ENCODE data around the gene SLC5A11. TPM values are rescaled to one million over a fixed set of nuclear protein-coding genes. Genes with fewer than 3 reads are reported as not detected.
"Not testable (repeated sequence)": the region's sequence is repeated elsewhere in the genome, so short reads cannot be mapped to it uniquely, and the experiment has no call there.

Gene SLC5A11
- total RNA-seq, 2 experiments from 2014 or later, result 0.10 TPM; not detected in 1

DNA sequence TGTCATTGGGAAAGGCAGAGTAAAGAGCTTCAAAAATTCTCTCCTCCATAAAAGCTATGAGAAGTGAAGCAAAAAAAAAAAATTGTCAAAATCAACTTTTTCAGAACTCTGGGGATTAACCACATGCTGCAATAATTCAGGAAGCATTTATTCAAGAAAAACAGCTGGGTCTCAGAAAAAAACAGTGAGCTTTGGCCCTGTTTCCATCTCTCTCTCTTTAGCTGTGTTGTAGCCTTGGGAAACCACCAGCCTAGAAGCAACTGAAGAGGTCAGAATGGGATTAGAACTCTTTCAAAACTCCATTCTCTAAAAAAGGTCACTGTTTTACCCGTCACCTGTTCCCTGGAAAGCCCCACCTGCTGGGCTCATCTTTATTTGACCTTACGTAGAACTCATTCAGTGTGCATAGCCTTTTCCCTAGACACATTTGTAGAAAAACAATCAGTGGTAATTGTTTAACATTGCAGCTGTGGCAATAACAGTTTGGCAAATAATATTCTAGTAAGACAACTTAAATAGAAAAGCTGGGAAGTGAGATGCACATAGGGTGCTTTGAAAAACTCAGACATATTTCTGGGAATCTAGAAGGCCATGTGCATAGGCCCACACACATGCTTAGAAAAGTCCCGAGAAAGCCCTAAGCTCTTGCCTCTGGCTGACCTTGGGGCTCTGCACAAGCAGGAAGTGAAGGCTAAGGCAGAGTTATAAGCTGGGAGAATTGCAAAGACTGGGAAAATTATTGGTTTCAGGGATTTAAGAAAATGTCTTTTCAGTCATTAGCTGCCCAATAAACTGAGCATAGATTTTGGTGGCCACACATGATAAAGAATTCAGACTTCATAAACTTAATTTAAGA, 18.0 kb downstream of the SLC5A11 start:
- H3K27me3 Mint-ChIP-seq, result peaks cover 8% of the 10 kb centered on the region
- H3K4me3 Mint-ChIP-seq, result no peak overlapping the region
- H3K4me1 Mint-ChIP-seq, result peaks cover 6% of the 10 kb centered on the region
- no peak for DNase-seq
- peaks cover 12% of the 10 kb centered on the region for H3K9me3 Mint-ChIP-seq
- peaks cover 3% of the 10 kb centered on the region for H3K36me3 Mint-ChIP-seq
- H3K27ac Mint-ChIP-seq, result no peak overlapping the region

DNA sequence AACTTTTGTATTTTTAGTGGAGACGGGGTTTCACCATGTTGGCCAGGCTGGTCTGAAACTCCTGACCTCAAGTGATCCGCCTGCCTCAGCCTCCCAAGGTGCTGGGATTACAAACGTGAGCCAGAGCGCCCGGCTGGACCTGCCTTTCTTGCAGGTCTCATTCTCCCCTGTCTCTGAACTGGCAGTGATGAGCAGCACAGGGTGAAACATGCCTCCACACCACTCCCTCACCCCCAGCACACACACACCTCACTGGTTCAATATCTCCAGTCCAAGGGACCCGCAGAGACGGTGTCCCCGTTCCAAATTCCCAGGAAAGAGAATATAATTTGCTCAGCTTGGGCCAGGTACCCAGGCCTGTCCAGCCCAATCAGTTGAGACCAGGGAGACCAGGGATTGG, 23.3 kb downstream of the SLC5A11 start:
- Mint-ChIP-seq H3K27ac (no peak overlapping the region), H3K4me3 (no peak overlapping the region), H3K9me3 (peaks cover 7% of the 10 kb centered on the region), H3K36me3 (peaks cover under 1% of the 10 kb centered on the region), H3K27me3 (no peaks in the 10 kb centered on the region), H3K4me1 (peaks cover 6% of the 10 kb centered on the region)
- DNase-seq, result no peak

DNA sequence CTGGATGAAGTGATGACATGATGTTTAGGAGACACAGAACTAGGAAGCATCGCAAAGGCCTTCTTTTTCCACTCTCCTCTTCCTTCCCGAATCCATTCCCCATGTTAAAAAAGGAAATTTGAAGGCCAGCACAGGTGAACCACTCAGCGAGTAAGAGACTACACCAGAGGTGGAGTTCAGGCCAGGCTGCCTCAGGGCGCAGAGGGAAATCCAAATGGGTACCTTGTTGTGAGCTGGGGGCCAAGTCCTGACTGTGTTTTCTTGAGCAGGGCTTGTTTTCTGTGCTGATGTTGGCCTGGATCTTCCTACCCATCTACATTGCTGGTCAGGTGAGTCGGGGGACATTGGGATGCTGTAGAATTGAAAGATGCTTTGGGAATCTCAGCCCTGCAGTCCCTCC, 26.1 kb downstream of the SLC5A11 start:
- Mint-ChIP-seq H3K36me3 (no peaks in the 10 kb centered on the region), H3K4me3 (no peak overlapping the region), H3K27me3 (peaks cover 5% of the 10 kb centered on the region), H3K4me1 (no peaks in the 10 kb centered on the region), H3K9me3 (no peaks in the 10 kb centered on the region), H3K27ac (no peak overlapping the region)
- DNase-seq, result no peak

DNA sequence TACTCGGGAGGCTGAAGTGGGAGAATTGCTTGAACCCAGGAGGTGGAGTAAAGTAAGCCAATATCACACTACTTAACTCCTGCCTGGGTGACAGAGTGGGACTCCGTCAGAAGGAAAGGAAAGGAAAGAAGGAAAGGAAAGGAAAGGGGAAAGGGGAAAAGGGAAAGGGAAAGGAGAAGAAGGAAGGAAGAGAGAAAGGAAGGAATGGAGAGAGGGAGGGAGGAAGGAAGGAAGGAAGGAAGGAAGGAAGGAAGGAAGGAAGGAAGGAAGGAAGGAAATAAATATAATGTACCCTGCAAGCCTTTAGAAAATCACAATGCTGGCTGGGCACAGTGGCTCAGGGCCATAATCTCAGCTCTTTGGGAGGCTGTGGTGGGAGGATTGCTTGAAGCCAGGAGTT, 27.3 kb downstream of the SLC5A11 start:
- H3K27me3 Mint-ChIP-seq, result peaks cover 5% of the 10 kb centered on the region
- H3K9me3 Mint-ChIP-seq, result no peaks in the 10 kb centered on the region
- H3K4me1 Mint-ChIP-seq, result no peaks in the 10 kb centered on the region
- H3K36me3 Mint-ChIP-seq, result no peaks in the 10 kb centered on the region
- DNase-seq, result no peak
- H3K4me3 Mint-ChIP-seq, result no peak overlapping the region
- no peak overlapping the region for H3K27ac Mint-ChIP-seq

GRCh38 chr16:24875466-24875865, 29.7 kb downstream of the SLC5A11 start:
- Mint-ChIP-seq H3K4me3 (no peak overlapping the region), H3K4me1 (no peaks in the 10 kb centered on the region), H3K27ac (no peak overlapping the region), H3K27me3 (peaks cover 5% of the 10 kb centered on the region), H3K9me3 (peaks cover 3% of the 10 kb centered on the region), H3K36me3 (no peaks in the 10 kb centered on the region)
- no peak for DNase-seq

GRCh38 chr16:24876231-24876630, 30.5 kb downstream of the SLC5A11 start:
- no peak overlapping the region for H3K27ac Mint-ChIP-seq
- H3K4me3 Mint-ChIP-seq, result no peak overlapping the region
- DNase-seq, result no peak
- peaks cover 5% of the 10 kb centered on the region for H3K27me3 Mint-ChIP-seq
- H3K36me3 Mint-ChIP-seq, result no peaks in the 10 kb centered on the region
- peaks cover 3% of the 10 kb centered on the region for H3K9me3 Mint-ChIP-seq
- H3K4me1 Mint-ChIP-seq, result no peaks in the 10 kb centered on the region

DNA sequence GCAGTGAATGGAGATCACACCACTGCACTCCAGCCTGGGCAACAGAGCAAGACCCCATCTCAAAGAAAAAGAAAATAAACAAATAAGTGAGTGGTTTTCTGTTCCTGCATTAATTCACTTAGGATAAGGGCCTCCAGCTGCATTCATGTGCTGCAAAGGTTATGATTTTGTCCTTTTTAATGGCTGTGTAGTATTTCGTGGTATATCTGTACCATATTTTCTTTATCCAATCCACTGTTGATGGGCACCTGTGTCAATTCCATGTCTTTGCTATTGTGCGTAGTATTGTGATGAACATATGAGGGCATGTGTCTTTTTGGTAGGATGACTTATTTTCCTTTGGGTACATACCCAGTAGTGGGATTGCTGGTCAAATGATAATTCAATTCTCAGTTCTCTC, 33.9 kb downstream of the SLC5A11 start:
- Mint-ChIP-seq H3K4me1 (no peaks in the 10 kb centered on the region), H3K27ac (no peak overlapping the region), H3K36me3 (no peaks in the 10 kb centered on the region), H3K27me3 (peaks cover under 1% of the 10 kb centered on the region), H3K9me3 (peaks cover 3% of the 10 kb centered on the region), H3K4me3 (no peak overlapping the region)
- DNase-seq, result no peak

GRCh38 chr16:24883714-24884151, 38.0 kb downstream of the SLC5A11 start:
- no peaks in the 10 kb centered on the region for H3K36me3 Mint-ChIP-seq
- peaks cover 8% of the 10 kb centered on the region for H3K9me3 Mint-ChIP-seq
- H3K27ac Mint-ChIP-seq, result no peak overlapping the region
- no peak overlapping the region for H3K4me3 Mint-ChIP-seq
- no peaks in the 10 kb centered on the region for H3K27me3 Mint-ChIP-seq
- no peaks in the 10 kb centered on the region for H3K4me1 Mint-ChIP-seq
- DNase-seq, result no peak

DNA sequence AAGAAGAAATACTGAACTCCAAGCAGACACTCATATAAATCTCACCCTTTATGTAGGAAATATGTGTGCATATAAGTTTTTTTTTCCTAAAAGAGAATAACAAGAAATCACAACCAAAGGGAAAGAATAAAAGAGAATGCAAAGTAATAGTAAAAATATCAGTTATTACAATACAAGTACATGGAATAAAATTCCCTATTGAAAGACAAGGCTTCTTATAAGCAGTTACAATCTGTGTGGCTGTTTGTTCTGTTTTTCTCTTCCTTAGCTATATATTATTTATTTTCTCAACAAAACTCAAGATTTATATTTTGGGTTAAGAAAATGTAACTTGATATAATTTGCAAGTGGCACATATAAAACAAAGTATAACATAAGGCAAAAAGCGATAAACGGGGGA, 41.7 kb downstream of the SLC5A11 start:
- Mint-ChIP-seq H3K4me3 (no peak overlapping the region), H3K36me3 (no peaks in the 10 kb centered on the region), H3K27me3 (peaks cover 5% of the 10 kb centered on the region), H3K27ac (no peak overlapping the region), H3K9me3 (peaks cover 4% of the 10 kb centered on the region), H3K4me1 (no peaks in the 10 kb centered on the region)
- no peak for DNase-seq

DNA sequence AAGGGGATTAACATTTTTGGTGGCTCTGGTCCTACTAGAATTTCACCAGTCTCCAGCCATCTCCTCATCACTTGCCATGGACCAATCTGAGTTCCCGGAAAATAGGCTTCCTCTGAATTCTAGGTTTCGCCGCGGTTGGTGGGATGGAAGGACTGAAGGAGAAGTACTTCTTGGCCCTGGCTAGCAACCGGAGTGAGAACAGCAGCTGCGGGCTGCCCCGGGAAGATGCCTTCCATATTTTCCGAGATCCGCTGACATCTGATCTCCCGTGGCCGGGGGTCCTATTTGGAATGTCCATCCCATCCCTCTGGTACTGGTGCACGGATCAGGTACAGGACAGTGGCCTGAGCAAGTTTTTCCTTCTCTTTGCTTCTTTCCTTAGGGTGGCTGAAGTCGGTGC, 45.0 kb downstream of the SLC5A11 start:
- no peaks in the 10 kb centered on the region for H3K36me3 Mint-ChIP-seq
- peaks cover 5% of the 10 kb centered on the region for H3K27me3 Mint-ChIP-seq
- DNase-seq, result no peak
- H3K4me1 Mint-ChIP-seq, result no peaks in the 10 kb centered on the region
- no peak overlapping the region for H3K4me3 Mint-ChIP-seq
- H3K27ac Mint-ChIP-seq, result no peak overlapping the region
- peaks cover 4% of the 10 kb centered on the region for H3K9me3 Mint-ChIP-seq

DNA sequence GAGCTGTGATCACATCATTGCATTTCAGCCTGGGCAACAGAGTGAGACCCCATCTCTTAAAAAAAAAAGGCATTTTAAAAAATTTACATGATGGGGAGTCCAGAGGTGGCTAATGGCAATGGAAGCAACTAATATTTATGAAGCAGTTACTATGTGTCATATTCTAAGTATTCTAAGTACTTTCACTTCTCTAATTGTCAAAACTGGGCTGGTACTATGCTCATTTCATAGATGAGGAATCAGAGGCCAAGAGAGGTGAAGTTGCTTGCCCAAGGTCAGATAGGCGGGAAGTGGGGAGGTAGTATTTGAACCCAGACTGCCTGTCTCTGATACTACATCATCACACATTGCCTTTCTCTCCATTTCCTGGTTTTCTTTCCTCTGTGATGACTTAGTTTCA, 50.7 kb downstream of the SLC5A11 start:
- no peaks in the 10 kb centered on the region for H3K27me3 Mint-ChIP-seq
- H3K9me3 Mint-ChIP-seq, result no peaks in the 10 kb centered on the region
- H3K27ac Mint-ChIP-seq, result no peak overlapping the region
- no peak overlapping the region for H3K4me3 Mint-ChIP-seq
- H3K4me1 Mint-ChIP-seq, result no peaks in the 10 kb centered on the region
- DNase-seq, result no peak
- H3K36me3 Mint-ChIP-seq, result no peaks in the 10 kb centered on the region

GRCh38 chr16:24897522-24897921, 51.8 kb downstream of the SLC5A11 start:
- not testable (repeated sequence) for H3K27me3 Mint-ChIP-seq, H3K36me3 Mint-ChIP-seq, H3K4me1 Mint-ChIP-seq, H3K4me3 Mint-ChIP-seq, H3K27ac Mint-ChIP-seq, H3K9me3 Mint-ChIP-seq, DNase-seq

GRCh38 chr16:24900230-24900629, 54.5 kb downstream of the SLC5A11 start:
- Mint-ChIP-seq H3K27me3 (no peaks in the 10 kb centered on the region), H3K36me3 (no peaks in the 10 kb centered on the region), H3K4me3 (no peak overlapping the region), H3K27ac (no peak overlapping the region), H3K4me1 (no peaks in the 10 kb centered on the region), H3K9me3 (no peaks in the 10 kb centered on the region)
- no peak for DNase-seq

GRCh38 chr16:24906199-24906808, 60.5 kb downstream of the SLC5A11 start:
- Mint-ChIP-seq H3K27me3 (no peaks in the 10 kb centered on the region), H3K9me3 (no peaks in the 10 kb centered on the region), H3K4me1 (peaks cover 2% of the 10 kb centered on the region), H3K36me3 (no peaks in the 10 kb centered on the region), H3K27ac (no peak overlapping the region), H3K4me3 (no peak overlapping the region)
- no peak for DNase-seq

- Mint-ChIP-seq H3K4me1 (peaks cover 2% of the 10 kb centered on the region), H3K27ac (no peak overlapping the region), H3K36me3 (no peaks in the 10 kb centered on the region), H3K9me3 (no peaks in the 10 kb centered on the region), H3K27me3 (no peaks in the 10 kb centered on the region), H3K4me3 (no peak overlapping the region)
- no peak for DNase-seq
These were observed 61.1 kb downstream of the SLC5A11 start for GRCh38 chr16:24906901-24907300.

DNA sequence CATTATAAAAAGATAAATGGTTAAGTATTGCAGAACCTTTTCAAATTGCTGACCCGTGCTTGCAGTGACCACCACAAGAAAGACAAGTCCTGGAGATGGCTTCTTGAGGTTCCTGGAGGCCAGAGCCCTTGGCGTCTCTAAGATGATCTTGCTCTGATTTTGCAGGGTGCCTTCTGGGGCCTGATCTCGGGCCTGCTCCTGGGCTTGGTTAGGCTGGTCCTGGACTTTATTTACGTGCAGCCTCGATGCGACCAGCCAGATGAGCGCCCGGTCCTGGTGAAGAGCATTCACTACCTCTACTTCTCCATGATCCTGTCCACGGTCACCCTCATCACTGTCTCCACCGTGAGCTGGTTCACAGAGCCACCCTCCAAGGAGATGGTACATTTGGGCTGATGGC, 63.0 kb downstream of the SLC5A11 start:
- no peak overlapping the region for H3K27ac Mint-ChIP-seq
- no peak for DNase-seq
- no peaks in the 10 kb centered on the region for H3K9me3 Mint-ChIP-seq
- peaks cover 2% of the 10 kb centered on the region for H3K4me1 Mint-ChIP-seq
- no peak overlapping the region for H3K4me3 Mint-ChIP-seq
- H3K36me3 Mint-ChIP-seq, result no peaks in the 10 kb centered on the region
- no peaks in the 10 kb centered on the region for H3K27me3 Mint-ChIP-seq

Data from activated naive CD8-positive, alpha-beta T cell treated with anti-CD3 and anti-CD28 coated beads for 36 hours (primary cell).